Left ventricle myocardium inferior (tissue), 1 donor: ENCODE results near the gene SSR1. TPM values are rescaled to one million over a fixed set of nuclear protein-coding genes. Genes with fewer than 3 reads are reported as not detected.
"Not testable (repeated sequence)": the region's sequence is repeated elsewhere in the genome, so short reads cannot be mapped to it uniquely, and the experiment has no call there.

Experiments used
- DNase-seq: peaks from one replicate; pipeline ENCODE4 v3.0.0-alpha.2; 2020
- H3K27ac ChIP-seq: fragments of 200-600 bp; replicated peaks from 2 replicates; pipeline ENCODE4 v1.8.0; 2021
- H3K27me3 ChIP-seq: fragments of 200-600 bp; 2 replicates; pipeline ENCODE4 v1.8.0; 2021; ENCODE audit warnings: low read depth
- H3K36me3 ChIP-seq: fragments of 200-600 bp; 2 replicates; pipeline ENCODE4 v1.8.0; 2021
- H3K4me1 ChIP-seq: fragments of 200-600 bp; 2 replicates; pipeline ENCODE4 v1.8.0; 2021
- H3K4me3 ChIP-seq: fragments of 200-600 bp; 2 replicates; pipeline ENCODE4 v1.8.0; 2021; ENCODE audit warnings: mild to moderate bottlenecking, moderate library complexity
- H3K9me3 ChIP-seq: fragments of 200-600 bp; replicated peaks from 2 replicates; pipeline ENCODE4 v1.8.0; 2021
- intact Hi-C: fragments of 100-400 bp; cut with micrococcal nuclease; formaldehyde crosslinking; loops from one replicate; pipeline ENCODE4 v1.11.0; 2022
- long read RNA-seq: library from polyadenylated mRNA; unstranded; transcript quantifications from one replicate; pipeline ENCODE4 v2.0.0, GENCODE V29; 2021
- total RNA-seq: library from RNA; stranded (reverse); fragmentation: NEBNext Ultra II Directional; extraction: Animal tissue kit (Norgen Biotek cat#: 25700); gene quantifications from one replicate; pipeline ENCODE4 v1.2.1, GENCODE V29; 2021
- TF ChIP-seq, protein P1 (sequence below): fragments of 200-600 bp; IDR thresholded peaks from 2 replicates; pipeline ENCODE4 v1.8.0; 2021; ENCODE audit warnings: antibody characterized with exemption, mild to moderate bottlenecking, borderline replicate concordance
- donor health status: DM: no; HTN: yes; CAD: no; lungs with severe emphysema.

Gene SSR1
- 53.4 TPM for total RNA-seq
- long read RNA-seq, full-length matches to known transcripts = 56 of 69 reads
- long read RNA-seq, partial matches to known transcripts = 0 of 69 reads
- long read RNA-seq, other reads (novel, unspliced or antisense) = 13 of 69 reads

DNA sequence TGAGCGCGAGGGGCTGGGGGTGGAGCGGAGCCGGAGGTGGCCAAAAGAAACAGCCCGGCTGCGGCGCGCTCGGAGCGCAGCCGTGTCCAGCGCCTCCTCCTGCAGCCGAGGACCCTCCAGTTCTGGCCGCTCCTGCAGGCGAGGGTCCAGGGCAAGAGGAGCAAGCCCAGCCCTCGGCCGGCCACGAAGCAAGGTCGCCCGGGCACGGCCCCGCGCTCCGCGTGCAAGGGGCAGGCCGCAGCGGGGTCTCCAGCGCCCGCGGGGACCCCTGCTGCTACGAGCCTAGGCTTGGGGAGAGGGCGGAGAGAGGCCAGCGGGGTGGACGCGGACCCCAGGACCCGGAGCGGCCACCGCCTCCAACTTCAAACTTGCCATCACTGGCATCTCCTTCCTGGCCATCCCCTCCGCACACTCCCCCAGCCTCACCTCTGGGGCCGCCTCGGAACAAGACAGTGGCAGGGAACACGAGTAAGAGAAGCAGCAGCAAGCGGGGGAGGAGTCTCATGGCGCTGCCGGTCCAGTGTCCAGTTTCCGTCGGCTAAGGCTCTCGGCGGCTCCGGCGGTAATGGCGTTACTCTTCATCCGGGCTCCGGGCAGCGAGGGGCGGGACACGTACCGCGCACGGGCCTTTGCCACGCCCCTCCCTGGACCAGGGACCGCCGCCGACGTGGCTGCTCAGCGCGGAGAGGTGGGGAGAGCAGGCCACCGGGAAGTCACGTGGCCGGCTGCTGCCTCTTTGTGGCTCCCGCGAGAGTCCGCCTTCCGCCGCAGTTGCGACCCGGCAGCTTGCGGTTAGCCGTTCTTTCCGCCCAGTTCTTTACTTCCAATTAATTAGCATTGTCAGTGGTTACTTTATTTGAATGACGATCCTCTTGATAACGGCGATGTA lies at the start of gene SSR1:
SSR1 (minus strand) TSS at position 584 of the 889 bp plus-strand sequence; CDS start at position 505, 79 bp downstream.
- intact Hi-C loops = no loop called here
- peak within 1 kb of the TSS; percentile 96 for H3K27ac ChIP-seq
- peak within 1 kb of the TSS; percentile 98 for H3K4me3 ChIP-seq
- DNase-seq = peak; percentile 98
- H3K27me3 ChIP-seq = no peaks in the 10 kb centered on the region
- peaks cover 19% of the 10 kb centered on the region for H3K36me3 ChIP-seq
- TF ChIP-seq, protein P1, sequence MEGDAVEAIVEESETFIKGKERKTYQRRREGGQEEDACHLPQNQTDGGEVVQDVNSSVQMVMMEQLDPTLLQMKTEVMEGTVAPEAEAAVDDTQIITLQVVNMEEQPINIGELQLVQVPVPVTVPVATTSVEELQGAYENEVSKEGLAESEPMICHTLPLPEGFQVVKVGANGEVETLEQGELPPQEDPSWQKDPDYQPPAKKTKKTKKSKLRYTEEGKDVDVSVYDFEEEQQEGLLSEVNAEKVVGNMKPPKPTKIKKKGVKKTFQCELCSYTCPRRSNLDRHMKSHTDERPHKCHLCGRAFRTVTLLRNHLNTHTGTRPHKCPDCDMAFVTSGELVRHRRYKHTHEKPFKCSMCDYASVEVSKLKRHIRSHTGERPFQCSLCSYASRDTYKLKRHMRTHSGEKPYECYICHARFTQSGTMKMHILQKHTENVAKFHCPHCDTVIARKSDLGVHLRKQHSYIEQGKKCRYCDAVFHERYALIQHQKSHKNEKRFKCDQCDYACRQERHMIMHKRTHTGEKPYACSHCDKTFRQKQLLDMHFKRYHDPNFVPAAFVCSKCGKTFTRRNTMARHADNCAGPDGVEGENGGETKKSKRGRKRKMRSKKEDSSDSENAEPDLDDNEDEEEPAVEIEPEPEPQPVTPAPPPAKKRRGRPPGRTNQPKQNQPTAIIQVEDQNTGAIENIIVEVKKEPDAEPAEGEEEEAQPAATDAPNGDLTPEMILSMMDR = no peak
- no peaks in the 10 kb centered on the region for H3K9me3 ChIP-seq
- H3K4me1 ChIP-seq = peaks cover 41% of the 10 kb centered on the region

DNA sequence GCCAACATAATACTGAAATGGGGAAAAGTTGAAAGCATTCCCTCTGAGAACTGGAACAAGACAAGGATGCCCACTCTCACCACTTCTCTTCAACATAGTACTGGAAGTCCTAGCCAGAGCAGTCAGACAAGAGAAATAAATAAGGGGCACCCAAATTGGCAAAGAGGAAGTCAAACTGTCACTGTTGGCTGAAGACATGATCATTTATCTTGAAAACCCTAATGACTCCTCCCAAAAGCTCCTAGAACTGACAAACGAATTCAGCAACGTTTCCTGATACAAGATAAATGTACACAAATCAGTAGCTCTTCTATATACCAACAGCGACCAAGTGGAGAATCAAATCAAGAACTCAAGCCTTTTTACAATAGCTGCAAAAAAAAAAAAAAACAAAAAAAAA lies 38.9 kb upstream of the SSR1 start:
- H3K27ac ChIP-seq, H3K36me3 ChIP-seq, DNase-seq, intact Hi-C loops, H3K9me3 ChIP-seq, H3K27me3 ChIP-seq, H3K4me3 ChIP-seq, H3K4me1 ChIP-seq: not testable (repeated sequence)

DNA sequence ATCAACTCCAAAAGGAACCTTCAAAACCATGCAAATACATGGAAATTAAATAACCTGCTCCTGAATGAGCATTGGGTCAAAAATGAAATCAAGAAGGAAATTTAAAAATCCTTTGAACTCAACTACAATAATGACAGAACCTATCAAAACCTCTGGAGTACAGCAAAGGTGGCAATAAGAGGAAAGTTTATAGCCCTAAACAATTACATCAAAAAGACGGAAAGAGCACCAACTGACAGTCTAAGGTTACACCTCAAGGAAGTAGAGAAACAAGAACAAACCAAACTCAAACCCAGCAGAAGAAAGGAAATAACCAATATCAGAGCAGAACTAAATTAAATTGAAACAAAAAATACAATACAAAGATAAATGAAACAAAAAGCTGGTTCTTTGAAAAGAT lies 37.6 kb upstream of the SSR1 start:
- peaks cover 18% of the 10 kb centered on the region for H3K27me3 ChIP-seq
- H3K9me3 ChIP-seq, H3K27ac ChIP-seq, H3K4me3 ChIP-seq, H3K36me3 ChIP-seq, H3K4me1 ChIP-seq, intact Hi-C loops, DNase-seq: not testable (repeated sequence)

DNA sequence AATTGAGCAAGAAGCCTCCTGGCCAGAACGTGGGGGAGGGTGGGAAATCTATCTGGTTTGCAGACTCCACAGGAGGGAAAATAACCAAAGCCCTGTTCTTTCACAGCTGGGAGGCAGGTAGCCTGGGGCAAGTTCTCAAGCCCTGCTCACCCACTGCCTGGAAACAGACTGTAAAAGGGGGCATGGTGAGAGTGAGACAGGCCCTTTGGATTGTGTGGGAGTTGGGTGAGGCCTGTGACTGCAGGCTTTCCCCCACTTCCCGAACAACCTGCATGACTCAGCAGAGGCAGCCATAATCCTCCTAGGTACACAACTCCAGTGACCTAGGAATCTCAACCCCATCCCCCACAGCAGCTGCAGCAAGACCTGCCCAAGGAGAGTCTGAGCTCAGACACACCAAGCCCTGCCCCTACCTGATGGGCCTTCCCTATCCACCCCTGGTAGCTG lies 34.6 kb upstream of the SSR1 start:
- H3K27me3 ChIP-seq = peaks cover 18% of the 10 kb centered on the region
- H3K9me3 ChIP-seq, H3K4me1 ChIP-seq, H3K4me3 ChIP-seq, intact Hi-C loops, H3K36me3 ChIP-seq, DNase-seq, H3K27ac ChIP-seq: not testable (repeated sequence)

DNA sequence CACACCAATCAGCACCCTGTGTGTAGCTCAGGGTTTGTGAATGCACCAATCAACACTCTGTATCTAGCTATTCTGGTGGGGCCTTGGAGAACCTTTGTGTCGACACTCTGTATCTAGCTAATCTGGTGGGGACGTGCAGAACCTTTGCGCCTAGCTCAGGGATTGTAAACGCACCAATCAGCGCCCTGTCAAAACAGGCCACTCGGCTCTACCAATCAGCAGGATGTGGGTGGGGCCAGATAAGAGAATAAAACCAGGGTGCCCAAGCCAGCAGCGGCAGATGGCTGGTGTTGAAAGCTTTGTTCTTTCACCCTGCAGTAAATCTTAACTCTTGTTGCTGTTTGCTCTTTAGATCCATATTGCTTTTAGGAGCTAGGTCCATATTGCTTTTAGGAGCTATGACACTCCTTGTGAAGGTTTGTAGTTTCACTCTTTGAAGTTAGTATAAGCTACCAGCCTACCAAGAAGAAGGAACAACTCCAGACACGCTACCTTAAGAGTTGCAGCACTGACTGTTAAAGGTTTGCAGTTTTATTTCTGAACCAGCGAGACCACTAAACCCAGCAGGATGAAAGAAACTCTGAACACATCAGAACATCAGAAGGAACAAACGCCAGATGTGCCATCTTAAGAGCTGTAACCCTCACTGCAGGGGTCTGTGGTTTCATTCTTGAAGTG lies 31.9 kb upstream of the SSR1 start:
- H3K9me3 ChIP-seq, H3K4me3 ChIP-seq, H3K4me1 ChIP-seq, DNase-seq, intact Hi-C loops, H3K27ac ChIP-seq, H3K36me3 ChIP-seq: not testable (repeated sequence)
- peaks cover 30% of the 10 kb centered on the region for H3K27me3 ChIP-seq

DNA sequence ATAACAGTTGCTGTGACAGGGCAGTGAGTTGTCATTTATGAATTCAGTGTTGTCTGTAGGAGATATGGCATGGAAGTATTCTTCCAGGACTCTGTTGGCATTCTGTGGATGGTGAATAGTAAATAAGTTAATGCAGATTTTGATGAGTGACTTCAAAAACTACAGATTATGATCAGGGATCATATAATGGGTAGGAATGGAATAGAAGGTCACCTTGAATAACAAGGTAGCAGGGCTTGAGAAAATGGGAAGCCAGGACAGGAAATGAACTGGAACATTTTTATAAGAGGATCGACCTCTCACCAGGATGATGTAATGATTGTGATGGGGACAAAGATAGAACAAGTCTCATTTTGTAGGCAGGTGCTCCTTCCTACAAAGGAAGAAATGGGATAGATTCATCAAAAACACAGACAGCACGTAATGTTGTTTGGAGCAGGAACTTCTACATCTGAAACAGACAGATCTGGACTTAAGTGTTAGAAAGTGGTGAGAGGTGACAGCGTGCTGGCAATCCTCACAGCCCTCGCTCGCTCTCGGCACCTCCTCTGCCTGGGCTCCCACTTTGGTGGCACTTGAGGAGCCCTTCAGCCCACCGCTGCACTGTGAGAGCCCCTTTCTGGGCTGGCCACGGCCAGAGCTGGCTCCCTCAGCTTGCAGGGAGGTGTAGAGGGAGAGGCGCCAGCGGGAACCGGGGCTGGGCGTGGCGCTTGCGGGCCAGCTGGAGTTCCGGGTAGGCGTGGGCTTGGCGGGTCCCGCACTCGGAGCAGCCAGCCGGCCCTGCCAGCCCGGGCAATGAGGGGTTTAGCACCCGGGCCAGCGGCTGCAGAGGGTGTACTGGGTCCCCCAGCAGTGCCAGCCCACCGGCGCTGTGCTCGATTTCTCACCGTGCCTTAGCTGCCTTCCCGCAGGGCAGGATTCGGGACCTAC lies 30.8 kb upstream of the SSR1 start:
- TF ChIP-seq, protein P1 = no peak
- intact Hi-C loops = no loop called here
- Histone ChIP-seq H3K27ac (no peak overlapping the region), H3K9me3 (no peaks in the 10 kb centered on the region), H3K4me1 (peaks cover 8% of the 10 kb centered on the region), H3K4me3 (no peak overlapping the region), H3K27me3 (peaks cover 30% of the 10 kb centered on the region), H3K36me3 (no peaks in the 10 kb centered on the region)
- no peak for DNase-seq
